GM18520 (cell line): ENCODE measurements around the gene CBLB.
A peak's percentile ranks its signal among the peaks of the same experiment; 100 is the strongest.
"Not testable (repeated sequence)": the region's sequence is repeated elsewhere in the genome, so short reads cannot be mapped to it uniquely, and the experiment has no call there.

ENCODE experiments used
- ATAC-seq: cut with Tn5 transposase; IDR thresholded peaks from one replicate; pipeline ENCODE4 v1.9.1; 2021; ENCODE audit not compliant: unreplicated experiment

Gene CBLB

DNA sequence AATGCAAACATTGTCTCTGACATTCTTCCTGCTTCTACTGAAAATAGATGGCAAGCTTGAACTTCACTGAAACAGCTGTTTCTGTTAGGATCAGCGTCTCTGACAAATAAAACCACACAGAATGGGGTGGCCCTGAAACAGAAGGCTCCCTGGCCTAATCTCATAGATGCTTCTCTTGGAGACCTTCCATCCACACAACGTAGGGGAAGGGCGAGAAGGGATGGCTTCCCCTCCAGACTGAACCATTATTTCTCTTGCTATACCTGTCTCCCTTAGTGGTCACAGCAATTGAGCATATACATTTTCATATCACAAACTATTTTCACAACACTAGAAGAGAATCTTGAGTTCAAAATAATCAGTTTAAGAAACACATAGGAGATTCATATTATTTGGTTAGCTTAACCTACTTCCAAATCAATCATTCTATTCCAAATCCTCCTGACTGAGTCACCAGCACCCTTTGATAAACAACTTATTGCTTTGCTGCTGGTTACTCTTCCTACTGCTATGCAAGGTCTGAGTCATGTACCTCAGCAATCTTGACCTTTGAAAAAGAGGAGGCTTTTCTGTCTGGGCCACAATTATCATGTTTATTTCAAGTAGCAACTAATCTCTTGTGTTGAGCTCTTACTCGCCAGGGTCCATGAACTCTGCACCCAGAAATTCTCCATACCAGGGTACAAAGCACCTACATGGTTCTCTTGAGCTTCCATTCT, 45.5 kb downstream of the CBLB start:
- ATAC-seq = no peak

DNA sequence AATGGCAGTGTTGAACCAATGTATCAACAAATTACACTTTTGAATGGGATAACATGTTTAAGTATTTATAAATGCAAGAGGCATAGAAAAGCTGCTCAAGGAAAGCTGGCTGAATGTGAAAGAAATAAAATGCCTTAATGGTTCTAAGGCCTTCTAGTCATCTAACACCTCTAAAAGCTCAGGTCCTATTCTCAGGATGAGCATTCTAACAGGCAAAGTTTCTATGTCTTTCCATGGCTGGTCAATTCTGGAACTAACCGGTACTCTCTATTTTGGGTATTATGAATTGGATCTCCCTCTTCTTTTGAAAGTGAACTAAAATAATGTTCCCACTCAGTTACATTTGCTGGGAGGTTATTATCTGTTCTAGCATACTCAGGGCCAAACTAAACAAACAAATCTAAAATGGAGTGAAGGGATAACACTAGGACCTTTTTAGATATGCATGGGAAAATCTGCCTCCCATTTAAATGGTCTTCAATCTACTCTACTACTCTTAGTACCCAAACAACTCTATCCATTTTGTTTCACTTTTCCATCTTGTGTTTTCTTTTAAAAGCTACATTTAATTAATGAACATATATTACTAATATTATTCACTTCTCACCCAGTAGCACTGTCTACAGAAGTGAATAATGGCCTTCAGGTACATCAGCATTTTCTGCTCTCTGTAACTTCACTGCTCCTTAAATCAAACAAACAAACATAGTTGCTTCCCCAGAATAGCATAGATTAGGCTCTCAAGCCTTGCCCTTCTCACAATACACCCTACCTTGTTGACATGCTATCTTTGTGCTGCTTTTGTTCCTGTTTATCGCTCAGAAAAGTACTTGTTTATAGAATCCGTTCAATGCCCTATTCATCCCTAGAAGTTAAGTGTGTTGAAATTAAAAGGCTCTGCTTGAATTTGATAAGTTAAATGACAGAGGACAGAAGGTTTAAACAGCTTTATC, 46.4 kb downstream of the CBLB start:
- no peak for ATAC-seq

GRCh38 chr3:105821433-105821832, 47.4 kb downstream of the CBLB start:
- ATAC-seq = no peak

DNA sequence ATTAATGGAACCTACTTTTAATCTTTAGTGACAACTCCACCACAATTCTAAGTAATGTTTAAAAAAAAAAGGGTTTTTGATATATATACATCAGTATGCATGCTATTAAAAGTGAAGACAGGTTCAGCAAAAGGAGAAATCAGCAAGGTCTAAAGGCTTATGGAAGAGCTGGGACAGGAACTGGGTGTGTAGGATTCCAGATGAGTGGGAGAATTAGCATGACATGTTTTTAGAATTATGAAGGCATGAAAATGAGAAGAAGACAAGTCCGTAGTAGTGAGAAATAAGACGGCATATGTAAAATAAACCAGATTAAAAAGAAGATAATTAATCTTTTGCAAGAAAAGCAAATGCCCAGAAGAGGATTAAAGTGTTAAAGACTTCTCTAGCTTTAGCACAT, 52.0 kb downstream of the CBLB start:
- ATAC-seq = no peak

- ATAC-seq = not testable (repeated sequence)
These were observed 53.5 kb downstream of the CBLB start for GRCh38 chr3:105815331-105815730.

DNA sequence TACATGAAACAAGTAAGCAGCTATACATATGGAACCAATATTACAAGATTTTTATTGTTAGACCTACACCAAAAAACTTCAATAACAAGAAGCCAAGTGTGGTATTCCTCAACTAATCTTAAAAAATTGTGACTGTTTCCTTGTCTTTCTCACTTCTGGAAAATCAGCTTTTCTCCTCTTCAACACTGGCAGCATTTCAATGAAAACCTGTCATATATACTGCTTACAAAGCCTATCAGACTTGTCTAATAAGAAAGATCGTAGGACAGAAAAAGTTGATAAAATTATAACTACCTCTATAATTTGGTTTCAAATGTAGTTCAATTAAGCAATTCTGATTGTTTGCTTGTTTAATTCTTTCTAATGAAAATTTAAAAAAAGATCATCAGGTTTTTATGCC, 55.1 kb downstream of the CBLB start:
- ATAC-seq = no peak

GRCh38 chr3:105812194-105812586, 56.6 kb downstream of the CBLB start:
- no peak for ATAC-seq

DNA sequence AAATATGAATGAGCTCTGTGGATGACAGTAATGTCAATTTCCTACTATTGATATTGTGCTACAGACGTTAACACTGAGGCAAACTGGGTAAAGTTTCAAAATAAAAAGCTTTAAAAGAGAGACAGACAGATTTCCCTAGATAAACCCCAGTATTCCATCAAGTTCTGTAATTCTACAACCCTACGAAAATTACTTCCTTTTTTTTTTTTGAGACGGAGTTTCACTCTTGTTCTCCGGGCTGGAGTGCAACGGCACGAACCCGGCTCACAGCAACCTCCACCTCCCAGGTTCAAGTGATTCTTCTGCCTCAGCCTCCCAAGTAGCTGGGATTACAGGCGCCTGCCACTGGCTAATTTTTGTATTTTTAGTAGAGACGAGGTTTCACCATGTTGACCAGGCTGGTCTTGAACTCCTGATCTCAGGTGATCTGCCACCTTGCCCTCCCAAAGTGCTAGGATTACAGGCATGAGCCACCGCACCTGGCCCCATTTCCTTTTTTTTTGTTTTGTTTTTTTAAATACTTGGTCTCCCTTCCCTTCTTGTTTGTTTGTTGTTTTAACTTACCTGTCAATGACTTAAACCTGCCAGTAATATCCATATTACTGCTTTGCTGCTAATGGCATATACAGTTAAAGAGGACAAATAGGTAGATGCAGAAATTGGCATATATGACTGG, 57.2 kb downstream of the CBLB start:
- ATAC-seq = no peak

- no peak for ATAC-seq
These were observed 59.5 kb downstream of the CBLB start for GRCh38 chr3:105809208-105809888.

DNA sequence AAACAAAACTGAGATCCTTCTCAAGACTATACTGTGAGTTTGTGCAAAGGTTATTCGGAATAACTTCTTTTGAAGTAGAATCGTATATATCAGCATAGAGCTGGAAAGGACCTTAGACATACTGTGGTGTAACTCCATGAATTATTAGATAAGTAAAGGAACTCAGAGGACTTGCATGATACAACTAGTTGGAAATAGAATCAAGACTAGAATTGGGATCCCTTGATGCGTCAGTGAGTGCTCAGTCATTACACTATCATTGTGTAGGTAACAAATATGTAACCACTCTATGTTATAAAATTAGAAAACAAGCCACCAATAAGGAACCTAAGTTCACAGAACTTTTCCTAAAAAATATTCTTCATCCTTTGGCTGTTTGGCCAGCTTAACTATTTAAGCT, 61.1 kb downstream of the CBLB start:
- no peak for ATAC-seq

- ATAC-seq = no peak
These were observed 61.7 kb downstream of the CBLB start for GRCh38 chr3:105807146-105807545.

DNA sequence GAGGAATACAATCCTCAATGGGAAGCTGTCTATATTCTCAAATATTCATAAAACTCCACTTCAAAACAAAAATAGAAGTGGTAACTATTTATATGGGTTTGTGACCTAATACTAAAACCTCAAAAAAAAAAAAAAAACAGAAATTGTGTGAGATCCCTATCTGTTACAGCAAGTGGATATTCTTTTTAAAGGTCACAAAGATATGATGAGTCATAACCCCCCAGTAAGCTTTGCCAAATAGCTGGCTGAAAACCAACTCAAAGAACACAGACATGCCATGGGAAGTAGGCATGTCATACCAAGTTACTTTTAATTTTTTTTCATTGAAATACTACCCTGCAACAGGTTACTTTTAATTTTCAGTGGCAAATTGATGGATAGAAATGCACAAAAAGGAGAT, 62.5 kb downstream of the CBLB start:
- ATAC-seq = no peak

DNA sequence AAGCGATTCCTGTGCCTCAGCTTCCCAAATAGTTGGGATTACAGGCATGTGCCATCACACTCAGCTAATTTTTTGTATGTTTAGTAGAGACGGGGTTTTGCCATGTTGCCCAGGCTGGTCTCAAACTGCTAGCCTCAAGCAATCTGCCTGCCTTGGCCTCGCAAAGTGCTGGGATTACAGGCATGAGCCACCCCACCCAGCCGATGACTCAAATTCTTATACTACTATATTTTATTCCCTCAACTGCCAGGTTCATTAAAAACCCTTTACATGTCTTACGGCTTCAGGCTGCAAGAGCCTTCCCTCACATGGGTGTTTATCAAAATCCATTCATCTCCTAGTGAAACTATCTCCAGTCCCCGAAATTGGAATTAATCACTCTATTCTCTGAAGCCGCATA, 63.4 kb downstream of the CBLB start:
- no peak for ATAC-seq

- no peak for ATAC-seq
These were observed 66.6 kb downstream of the CBLB start for GRCh38 chr3:105802118-105802706.

DNA sequence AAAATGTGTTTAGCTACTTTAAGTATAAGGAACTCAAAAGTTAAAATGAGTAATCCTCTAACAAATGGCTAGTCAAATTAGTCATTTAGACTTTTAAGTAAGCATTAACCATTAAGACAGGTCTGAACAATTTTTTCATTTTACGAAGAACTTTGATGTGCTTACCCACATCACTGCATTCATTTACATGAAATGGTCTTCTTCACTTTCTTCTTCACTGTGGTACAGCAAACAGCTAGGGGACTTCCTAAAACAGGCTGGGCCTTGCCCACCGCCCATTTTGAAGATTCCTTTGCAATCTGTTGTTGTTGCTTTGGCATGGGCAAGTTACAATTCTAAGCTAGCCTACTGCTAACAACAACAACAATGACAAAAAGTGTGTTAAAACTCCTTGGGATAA, 67.4 kb downstream of the CBLB start:
- peak; percentile 29 for ATAC-seq

DNA sequence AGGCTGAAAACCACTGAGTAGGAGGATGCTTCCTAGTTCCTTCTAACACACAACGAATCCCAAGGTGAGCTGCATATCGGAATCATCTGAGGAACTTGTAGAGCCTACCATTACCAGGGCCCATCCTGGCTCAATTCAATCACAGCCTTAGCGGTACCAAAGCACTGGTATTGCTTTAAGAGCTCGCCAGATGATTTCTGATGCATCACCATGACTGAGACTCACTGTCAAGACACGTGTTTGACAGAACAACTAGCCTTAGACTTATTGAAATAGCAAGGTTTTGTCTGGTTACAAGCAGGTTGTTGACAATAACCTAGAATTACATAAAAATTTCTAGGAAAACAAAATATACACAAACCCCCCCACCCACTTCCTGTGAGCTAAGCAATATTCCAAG, 68.5 kb downstream of the CBLB start:
- no peak for ATAC-seq

DNA sequence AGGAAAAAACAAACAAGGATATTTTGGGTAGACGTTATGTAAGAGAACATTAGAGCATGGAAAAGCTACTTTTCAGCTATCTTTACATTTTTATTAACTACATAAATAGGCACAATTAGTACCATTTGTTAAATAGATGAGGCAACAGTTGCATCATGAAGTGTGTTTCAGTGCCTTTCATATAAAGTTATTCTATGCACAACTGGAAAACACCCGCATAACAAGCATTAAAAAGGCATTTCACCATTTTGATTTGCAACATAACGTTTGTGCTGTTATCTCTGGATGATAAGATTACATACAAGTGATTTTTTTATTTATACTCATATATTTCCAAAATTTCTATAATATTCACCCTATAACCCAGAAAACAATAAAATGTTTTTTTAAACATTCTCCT, 69.5 kb downstream of the CBLB start:
- no peak for ATAC-seq

GRCh38 chr3:105798381-105798934, 70.4 kb downstream of the CBLB start:
- peak; percentile 74 for ATAC-seq

- no peak for ATAC-seq
These were observed 75.8 kb downstream of the CBLB start for GRCh38 chr3:105793040-105793439.
